AG10803 (cell line): Measurements from ENCODE around the gene ARL17B.
"Not testable (repeated sequence)": the region's sequence is repeated elsewhere in the genome, so short reads cannot be mapped to it uniquely, and the experiment has no call there.

ENCODE experiments used
- DNase-seq: peaks from one replicate; pipeline ENCODE4 v3.0.0; 2010; ENCODE audit warnings: low read depth
- H3K4me3 ChIP-seq: 2 replicates; pipeline ENCODE4 v1.5.1; 2011; ENCODE audit warnings: mild to moderate bottlenecking, low read length, control low read depth

Gene ARL17B

DNA sequence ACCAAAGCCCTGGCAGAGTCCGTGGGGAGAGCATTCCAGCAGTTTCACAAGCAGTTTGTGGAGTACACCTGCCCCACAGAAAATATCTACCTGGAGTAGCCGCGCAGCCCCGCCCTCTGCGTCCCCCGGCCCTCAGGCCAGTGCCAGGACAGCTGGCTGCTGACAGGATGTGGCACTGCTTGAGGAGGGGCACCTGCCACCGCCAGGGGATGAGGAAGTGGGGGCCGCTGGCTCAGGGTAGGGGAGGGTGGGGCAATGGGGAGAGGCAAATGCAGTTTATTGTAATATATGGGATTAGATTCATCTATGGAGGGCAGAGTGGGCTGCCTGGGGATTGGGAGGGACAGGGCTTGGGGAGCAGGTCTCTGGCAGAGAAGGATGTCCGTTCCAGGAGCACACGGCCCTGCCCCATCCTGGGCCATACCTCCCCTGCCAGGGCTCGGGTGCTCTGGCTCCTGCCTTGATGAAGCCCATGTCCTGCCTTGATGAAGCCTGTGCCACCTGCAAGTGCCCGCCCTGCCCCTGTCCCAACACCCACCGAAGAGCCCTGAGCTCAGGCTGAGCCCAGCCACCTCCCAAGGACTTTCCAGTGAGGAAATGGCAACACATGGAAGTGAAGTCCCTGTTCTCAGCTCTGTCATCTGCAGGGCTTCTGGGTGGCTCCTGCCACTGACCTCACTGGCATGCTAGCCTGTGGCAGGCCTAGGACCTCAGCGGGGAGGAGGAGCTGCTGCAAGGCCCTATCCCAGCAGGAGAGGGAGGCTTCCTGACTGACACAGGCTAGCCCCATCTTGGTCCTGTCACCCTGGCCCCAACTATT is 116.4 kb downstream of the ARL17B start:
- not testable (repeated sequence) for DNase-seq, H3K4me3 ChIP-seq

DNA sequence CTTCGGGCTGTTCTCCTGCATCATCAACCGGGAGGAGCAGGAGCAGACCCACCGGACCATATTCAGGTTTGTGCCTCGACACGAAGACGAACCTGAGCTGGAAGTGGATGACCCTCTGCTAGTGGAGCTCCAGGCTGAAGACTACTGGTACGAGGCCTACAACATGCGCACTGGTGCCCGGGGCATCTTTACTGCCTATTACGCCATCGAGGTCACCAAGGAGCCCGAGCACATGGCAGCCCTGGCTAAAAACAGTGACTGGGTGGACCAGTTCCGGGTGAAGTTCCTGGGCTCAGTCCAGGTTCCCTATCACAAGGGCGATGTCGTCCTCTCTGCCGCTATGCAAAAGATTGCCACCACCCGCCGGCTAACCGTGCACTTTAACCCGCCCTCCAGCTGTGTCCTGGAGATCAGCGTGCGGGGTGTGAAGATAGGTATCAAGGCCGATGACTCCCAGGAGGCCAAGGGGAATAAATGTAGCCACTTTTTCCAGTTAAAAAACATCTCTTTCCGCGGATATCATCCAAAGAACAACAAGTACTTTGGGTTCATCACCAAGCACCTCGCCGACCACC is 117.1 kb downstream of the ARL17B start:
- not testable (repeated sequence) for H3K4me3 ChIP-seq, DNase-seq

DNA sequence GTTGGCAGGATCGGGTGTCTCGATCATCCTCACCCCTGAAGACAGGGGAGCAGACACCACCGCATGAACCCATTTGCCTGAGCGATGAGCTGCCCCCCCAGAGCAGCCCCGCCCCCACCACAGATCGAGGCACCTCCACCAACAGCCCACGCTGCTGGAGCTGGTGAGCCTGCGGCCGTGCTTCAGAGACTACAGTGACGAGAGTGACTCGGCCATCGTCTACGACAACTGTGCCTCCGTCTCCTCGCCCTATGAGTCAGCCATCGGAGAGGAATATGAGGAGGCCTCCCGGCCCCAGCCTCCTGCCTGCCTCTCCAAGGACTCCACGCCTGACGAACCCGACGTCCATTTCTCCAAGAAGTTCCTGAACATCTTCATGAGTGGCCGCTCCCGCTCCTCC is 117.6 kb downstream of the ARL17B start:
- not testable (repeated sequence) for DNase-seq, H3K4me3 ChIP-seq

DNA sequence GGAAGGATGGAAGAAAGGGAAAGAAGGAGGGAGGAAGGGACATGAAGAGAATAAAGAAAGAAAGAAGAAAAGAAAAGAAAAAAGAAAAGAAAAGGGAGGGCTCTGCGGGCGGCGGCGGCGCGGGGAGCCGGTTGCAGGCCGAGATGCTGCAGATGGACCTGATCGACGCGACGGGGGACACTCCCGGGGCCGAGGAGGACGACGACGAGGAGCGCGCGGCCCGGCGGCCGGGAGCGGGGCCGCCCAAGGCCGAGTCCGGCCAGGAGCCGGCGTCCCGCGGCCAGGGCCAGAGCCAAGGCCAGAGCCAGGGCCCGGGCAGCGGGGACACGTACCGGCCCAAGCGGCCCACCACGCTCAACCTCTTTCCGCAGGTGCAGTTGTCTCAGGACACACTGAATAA is 118.1 kb downstream of the ARL17B start:
- not testable (repeated sequence) for DNase-seq

DNA sequence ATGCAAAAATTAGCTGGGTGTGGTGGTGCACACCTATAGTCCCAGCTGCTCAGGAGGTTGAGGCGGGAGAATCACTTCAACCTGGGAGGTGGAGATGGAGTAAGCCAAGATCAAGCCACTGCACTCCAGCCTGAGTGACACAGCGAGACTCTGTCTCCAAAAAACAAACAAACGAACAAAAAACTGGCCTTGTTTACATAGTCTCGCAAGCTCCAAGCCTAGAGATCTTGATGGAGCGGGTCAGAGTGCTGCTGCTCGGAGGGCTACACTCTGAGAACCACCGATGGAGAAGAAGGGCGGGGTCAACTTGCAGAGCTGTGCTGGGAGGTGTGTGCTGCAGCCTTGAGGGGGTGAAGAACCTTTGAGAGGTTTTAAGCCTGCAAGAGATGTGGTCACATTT is 130.2 kb downstream of the ARL17B start:
- DNase-seq, H3K4me3 ChIP-seq: not testable (repeated sequence)

More for the DNA sequence above, 118.1 kb downstream of the ARL17B start:
- not testable (repeated sequence) for H3K4me3 ChIP-seq

DNA sequence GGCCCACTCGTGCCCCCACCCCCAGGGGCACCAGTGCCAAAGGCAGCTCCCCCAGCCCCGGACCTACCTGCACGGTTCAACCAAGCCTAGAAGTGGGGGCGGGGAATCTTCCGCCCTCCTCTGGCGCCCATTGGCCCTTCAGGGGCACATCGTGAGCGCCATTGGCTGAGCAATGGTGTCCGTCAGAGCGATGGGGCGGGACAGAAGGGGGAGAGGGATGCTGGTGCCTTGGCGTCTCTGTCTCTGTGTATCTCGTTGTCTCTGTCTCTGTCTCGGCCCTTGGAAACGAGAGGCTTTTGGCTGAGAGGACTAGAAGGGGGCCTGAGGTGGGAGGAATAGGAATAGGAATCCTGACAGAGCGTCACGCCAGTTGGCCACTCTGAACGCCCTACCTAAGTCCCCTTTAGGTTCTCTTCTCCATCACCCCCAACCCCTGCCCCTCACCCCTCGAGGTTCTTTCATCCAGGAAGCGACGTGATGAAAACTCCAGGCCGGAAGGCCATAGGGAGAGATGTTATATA is 136.2 kb downstream of the ARL17B start:
- peak; percentile 82 for DNase-seq
- peak overlapping the region; percentile 62 for H3K4me3 ChIP-seq

DNA sequence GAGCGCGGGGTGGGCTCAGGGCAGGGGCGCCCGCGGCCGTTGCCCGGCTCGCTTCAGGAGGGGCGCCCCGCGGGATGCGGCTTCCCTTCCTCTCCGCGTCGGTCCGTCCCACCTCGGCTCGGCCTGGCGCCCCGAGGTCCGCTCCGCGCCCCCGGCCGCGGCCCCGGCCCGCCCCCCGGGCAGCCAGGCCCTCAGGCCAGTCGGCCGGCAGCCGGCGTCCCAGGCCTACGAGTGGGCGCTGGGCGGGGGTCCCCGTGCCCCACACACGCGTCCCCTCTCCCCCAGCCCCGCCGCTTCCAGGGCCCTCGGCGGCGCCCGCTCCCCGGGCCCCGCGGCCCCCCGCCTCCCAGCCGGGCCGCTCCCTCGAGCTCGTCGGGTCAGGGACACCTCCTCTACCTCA is 136.7 kb downstream of the ARL17B start:
- DNase-seq, result not testable (repeated sequence)
- H3K4me3 ChIP-seq, result peak overlapping the region; percentile 62
